Neuron (in vitro differentiated cells): ENCODE measurements around the gene URI1.
"Not testable (repeated sequence)": the region's sequence is repeated elsewhere in the genome, so short reads cannot be mapped to it uniquely, and the experiment has no call there.

Experiments
- H2AFZ ChIP-seq: one replicate; pipeline ENCODE4 v1.6.1; 2013; ENCODE audit warnings: low read depth, mild to moderate bottlenecking, inconsistent platforms, low read length, moderate library complexity
- H3K27me3 ChIP-seq: one replicate; pipeline ENCODE4 v1.6.1; 2013; ENCODE audit warnings: low read length; ENCODE audit not compliant: insufficient read depth
- H3K36me3 ChIP-seq: one replicate; pipeline ENCODE4 v1.6.1; 2013; ENCODE audit warnings: low read length; ENCODE audit not compliant: insufficient read depth
- H3K4me1 ChIP-seq: one replicate; pipeline ENCODE4 v1.6.1; 2013; ENCODE audit warnings: low read length; ENCODE audit not compliant: insufficient read depth
- H3K4me3 ChIP-seq: 2 replicates; pipeline ENCODE4 v1.5.1; 2013; ENCODE audit warnings: mild to moderate bottlenecking, low read length, moderate library complexity
- H3K9me3 ChIP-seq: one replicate; pipeline ENCODE4 v1.6.1; 2013; ENCODE audit warnings: low read length

The URI1 gene

DNA sequence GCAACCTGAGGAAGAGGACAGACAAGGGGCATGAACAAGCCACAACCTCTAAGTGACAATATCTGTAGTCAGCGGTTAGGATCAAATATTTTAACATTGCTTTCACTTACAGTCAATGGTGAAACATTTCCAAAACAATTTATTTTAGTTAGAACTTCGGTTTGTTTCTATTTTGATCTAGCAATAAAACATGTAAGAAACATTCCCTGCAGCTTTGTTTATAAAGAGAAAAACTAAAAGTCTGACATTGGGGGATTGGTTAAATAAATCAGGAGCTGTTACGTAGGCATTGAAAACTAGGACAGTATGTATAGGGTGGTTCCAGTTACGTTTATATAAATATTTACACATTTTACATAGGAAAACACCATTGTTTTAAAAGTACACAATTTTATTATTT is 3.4 kb downstream of the URI1 start:
- H3K4me1 ChIP-seq, result peaks cover 4% of the 10 kb centered on the region
- H3K27me3 ChIP-seq, result no peaks in the 10 kb centered on the region
- H3K36me3 ChIP-seq, result peaks cover 1% of the 10 kb centered on the region
- no peak overlapping the region for H3K4me3 ChIP-seq
- H2AFZ ChIP-seq, result no peak overlapping the region
- H3K9me3 ChIP-seq, result peaks cover 2% of the 10 kb centered on the region

DNA sequence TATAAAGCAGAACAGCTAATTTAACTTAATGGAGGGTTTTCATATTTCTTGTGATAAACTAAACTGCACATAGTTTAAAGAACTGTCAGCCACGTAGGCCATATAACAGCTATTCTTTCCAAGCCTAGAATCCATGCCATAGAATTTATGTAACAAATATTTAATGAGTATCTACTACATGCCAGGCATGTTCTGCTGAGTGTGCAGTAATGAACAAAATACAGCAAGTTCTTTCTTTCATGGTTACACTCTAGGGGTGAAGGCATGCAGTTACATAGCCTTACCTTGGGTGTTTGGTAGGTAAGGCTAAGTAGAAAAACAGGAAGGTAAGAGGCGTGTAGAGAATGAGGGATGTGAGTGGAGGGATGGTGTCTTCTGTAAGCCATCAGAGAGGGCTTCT is 4.6 kb downstream of the URI1 start:
- H3K27me3 ChIP-seq, result no peaks in the 10 kb centered on the region
- peaks cover 2% of the 10 kb centered on the region for H3K9me3 ChIP-seq
- no peak overlapping the region for H3K4me3 ChIP-seq
- no peak overlapping the region for H2AFZ ChIP-seq
- peaks cover 4% of the 10 kb centered on the region for H3K4me1 ChIP-seq
- H3K36me3 ChIP-seq, result peaks cover 2% of the 10 kb centered on the region

DNA sequence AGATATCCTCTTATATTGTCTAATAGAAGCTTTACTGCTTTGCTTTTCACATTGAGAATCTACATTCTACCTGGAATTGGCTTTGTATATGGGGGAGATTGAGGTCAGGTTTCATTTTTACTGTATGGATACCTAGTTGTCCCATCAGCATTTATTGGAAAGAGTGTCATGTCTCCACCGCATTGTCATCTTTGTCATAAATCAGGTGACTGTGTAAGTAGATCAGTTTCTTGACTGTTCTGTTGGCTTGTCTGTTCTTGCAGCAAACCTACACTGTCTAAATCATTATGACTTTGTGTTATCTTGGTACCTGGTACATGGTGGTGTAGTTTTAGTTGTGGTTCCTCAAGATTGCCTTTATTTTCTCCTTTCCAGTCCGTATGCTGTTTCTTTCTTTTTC is 5.8 kb downstream of the URI1 start:
- H3K9me3 ChIP-seq, result peaks cover 2% of the 10 kb centered on the region
- H3K27me3 ChIP-seq, result no peaks in the 10 kb centered on the region
- H3K4me3 ChIP-seq, result no peak overlapping the region
- no peak overlapping the region for H2AFZ ChIP-seq
- H3K36me3 ChIP-seq, result peaks cover 2% of the 10 kb centered on the region
- peaks cover 4% of the 10 kb centered on the region for H3K4me1 ChIP-seq

DNA sequence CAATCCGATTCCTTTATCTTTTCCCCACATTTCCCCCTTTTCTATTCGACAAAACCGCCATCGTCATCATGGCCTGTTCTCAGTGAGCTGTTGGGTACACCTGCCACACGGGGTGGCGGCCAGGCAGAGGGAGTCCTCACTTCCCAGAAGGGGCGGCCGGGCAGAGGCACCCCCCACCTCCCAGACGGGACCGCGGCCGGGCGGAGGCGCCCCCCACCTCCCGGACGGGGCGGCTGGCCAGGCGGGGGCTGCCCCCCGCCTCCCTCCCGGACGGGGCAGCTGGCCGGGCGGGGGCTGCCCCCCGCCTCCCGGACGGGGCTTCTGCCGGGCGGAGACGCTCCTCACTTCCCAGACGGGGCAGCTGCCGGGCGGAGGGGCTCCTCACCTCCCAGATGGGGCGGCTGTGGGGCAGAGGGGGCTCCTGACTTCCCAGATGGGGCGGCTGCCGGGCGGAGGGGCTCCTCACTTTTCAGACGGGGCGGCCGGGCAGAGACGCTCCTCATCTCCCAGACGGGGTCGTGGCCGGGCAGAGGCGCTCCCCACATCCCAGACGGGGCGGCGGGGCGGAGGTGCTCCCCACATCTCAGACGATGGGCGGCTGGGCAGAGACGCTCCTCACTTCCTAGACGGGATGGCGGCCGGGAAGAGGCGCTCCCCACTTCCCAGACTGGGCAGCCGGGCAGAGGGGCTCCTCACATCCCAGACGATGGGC is 6.9 kb downstream of the URI1 start:
- not testable (repeated sequence) for H3K36me3 ChIP-seq, H3K9me3 ChIP-seq, H3K4me3 ChIP-seq, H3K27me3 ChIP-seq, H3K4me1 ChIP-seq, H2AFZ ChIP-seq

- Histone ChIP-seq H3K4me1 (peaks cover 4% of the 10 kb centered on the region), H3K9me3 (peaks cover 2% of the 10 kb centered on the region), H2AFZ (no peak overlapping the region), H3K27me3 (no peaks in the 10 kb centered on the region), H3K4me3 (no peak overlapping the region), H3K36me3 (peaks cover 2% of the 10 kb centered on the region)
These were observed 10.1 kb downstream of the URI1 start for GRCh38 chr19:29952177-29952576.

DNA sequence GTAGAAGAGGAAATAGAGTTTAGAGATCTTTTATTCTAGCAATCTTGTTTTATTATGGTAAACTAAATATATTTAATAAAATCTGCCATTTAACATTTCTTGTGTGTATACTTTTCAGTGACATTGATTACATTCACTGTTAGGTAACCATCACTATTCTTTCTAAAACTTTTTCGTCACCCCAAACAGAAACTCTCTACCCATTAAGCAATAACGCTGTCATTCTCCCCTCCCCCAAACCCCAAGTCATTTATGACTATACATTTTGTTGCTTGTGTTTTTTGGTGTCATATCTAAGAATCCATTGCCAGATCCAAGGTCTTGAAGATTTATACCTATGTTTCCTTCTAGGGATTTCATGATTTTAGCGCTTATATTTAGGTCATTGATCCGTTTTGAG is 10.6 kb downstream of the URI1 start:
- H3K9me3 ChIP-seq, result peaks cover 2% of the 10 kb centered on the region
- H3K4me1 ChIP-seq, result peaks cover 4% of the 10 kb centered on the region
- H3K27me3 ChIP-seq, result no peaks in the 10 kb centered on the region
- peaks cover 2% of the 10 kb centered on the region for H3K36me3 ChIP-seq
- no peak overlapping the region for H3K4me3 ChIP-seq
- H2AFZ ChIP-seq, result no peak overlapping the region

GRCh38 chr19:29953352-29954247 is 11.6 kb downstream of the URI1 start:
- H3K9me3 ChIP-seq, result no peaks in the 10 kb centered on the region
- peaks cover 2% of the 10 kb centered on the region for H3K36me3 ChIP-seq
- H3K4me3 ChIP-seq, result no peak overlapping the region
- H2AFZ ChIP-seq, result no peak overlapping the region
- H3K27me3 ChIP-seq, result no peaks in the 10 kb centered on the region
- H3K4me1 ChIP-seq, result peaks cover 4% of the 10 kb centered on the region

GRCh38 chr19:29956855-29957254 is 14.8 kb downstream of the URI1 start:
- H3K9me3 ChIP-seq, result no peaks in the 10 kb centered on the region
- H3K36me3 ChIP-seq, result no peaks in the 10 kb centered on the region
- H2AFZ ChIP-seq, result no peak overlapping the region
- no peak overlapping the region for H3K4me3 ChIP-seq
- H3K27me3 ChIP-seq, result no peaks in the 10 kb centered on the region
- peaks cover 4% of the 10 kb centered on the region for H3K4me1 ChIP-seq

DNA sequence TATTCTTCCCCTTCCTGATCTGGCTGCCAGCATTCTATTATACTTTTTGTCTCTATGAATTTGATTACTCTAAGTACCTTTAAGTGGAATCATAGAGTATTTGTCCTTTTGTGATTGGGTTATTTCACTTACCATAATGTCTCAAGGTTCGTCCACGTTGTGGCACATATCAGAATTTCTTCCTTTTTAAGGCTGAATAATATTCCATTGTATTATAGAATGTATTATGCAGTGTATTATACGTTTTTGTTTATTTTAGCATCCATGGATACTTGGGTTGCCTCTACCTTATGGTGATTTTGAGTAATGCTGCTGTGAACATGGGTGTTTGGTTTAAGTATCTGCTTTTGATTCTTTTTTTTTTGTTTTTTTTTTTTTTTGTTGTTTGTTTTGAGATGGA is 19.3 kb downstream of the URI1 start:
- Histone ChIP-seq H2AFZ (no peak overlapping the region), H3K4me3 (no peak overlapping the region), H3K36me3 (no peaks in the 10 kb centered on the region), H3K9me3 (no peaks in the 10 kb centered on the region), H3K4me1 (peaks cover 4% of the 10 kb centered on the region), H3K27me3 (no peaks in the 10 kb centered on the region)

DNA sequence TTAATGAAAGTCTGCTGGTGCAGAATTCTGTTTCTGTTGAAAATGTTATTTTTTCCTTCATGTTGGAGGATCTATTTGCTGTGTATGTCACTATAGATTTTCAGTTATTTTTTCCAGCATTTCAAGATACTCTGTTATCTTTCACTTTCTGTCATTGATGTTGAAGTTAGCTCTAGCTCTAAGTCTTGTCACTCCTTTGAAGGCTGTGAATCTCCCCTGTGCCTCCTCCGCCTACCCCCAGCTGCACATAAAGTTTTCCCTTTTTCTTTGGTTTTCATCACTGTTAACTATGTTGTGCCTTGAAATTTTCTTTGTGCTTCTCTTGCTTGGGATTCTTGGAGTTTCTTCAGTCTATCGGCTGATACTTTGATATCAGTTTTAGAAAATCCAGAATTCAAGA is 20.8 kb downstream of the URI1 start:
- no peak overlapping the region for H3K4me3 ChIP-seq
- H3K27me3 ChIP-seq, result no peaks in the 10 kb centered on the region
- no peaks in the 10 kb centered on the region for H3K9me3 ChIP-seq
- no peak overlapping the region for H2AFZ ChIP-seq
- H3K4me1 ChIP-seq, result no peaks in the 10 kb centered on the region
- H3K36me3 ChIP-seq, result no peaks in the 10 kb centered on the region

DNA sequence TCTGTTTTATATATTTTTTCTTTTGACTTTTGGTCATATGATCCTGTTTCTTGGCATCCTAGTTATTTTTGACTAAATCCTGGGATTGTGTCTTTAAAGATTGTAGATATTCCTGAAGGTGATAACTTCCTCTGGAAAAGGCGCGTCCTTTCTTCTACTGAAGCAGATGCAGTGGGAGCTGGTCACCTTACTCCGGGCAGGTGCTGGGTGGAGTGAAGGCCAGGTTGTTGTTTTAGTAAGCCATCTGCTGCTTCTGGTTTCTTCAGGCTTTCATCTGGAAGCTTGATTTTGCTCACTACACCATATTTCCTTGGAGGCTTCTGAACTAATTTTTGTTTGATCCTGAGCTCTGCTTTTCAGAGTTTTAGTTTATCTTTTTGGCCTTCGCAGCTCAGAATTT is 21.5 kb downstream of the URI1 start:
- H3K4me3 ChIP-seq, result no peak overlapping the region
- no peaks in the 10 kb centered on the region for H3K27me3 ChIP-seq
- H3K9me3 ChIP-seq, result no peaks in the 10 kb centered on the region
- H3K36me3 ChIP-seq, result no peaks in the 10 kb centered on the region
- no peaks in the 10 kb centered on the region for H3K4me1 ChIP-seq
- H2AFZ ChIP-seq, result no peak overlapping the region

DNA sequence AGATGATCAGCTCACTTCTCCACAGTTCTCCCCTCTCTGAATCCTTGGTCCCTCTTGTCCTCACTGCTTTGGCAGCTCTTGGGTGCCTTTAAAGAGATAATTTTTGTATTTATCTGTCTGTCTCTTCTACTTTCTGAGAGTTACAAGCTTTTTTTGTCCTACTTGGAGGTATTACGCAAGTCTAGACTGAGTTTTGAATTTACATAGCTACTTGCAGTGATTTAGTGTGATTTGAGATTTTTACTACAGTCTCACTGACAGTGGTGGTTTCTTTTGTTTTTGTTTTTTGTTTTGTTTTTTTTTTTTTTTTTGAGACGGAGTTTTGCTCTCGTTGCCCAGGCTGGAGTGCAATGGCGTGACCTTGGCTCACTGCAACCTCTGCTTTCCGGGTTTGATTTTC is 22.1 kb downstream of the URI1 start:
- no peak overlapping the region for H3K4me3 ChIP-seq
- H3K4me1 ChIP-seq, result no peaks in the 10 kb centered on the region
- no peaks in the 10 kb centered on the region for H3K27me3 ChIP-seq
- H3K9me3 ChIP-seq, result no peaks in the 10 kb centered on the region
- H2AFZ ChIP-seq, result no peak overlapping the region
- no peaks in the 10 kb centered on the region for H3K36me3 ChIP-seq

GRCh38 chr19:29965492-29965891 is 23.5 kb downstream of the URI1 start:
- Histone ChIP-seq H3K4me3 (no peak overlapping the region), H2AFZ (no peak overlapping the region), H3K27me3 (no peaks in the 10 kb centered on the region), H3K36me3 (no peaks in the 10 kb centered on the region), H3K4me1 (no peaks in the 10 kb centered on the region), H3K9me3 (no peaks in the 10 kb centered on the region)
